Suppressor macrophage (primary cell): ENCODE measurements around the gene LRRC66.

Source experiments
- DNase-seq, 4 experiments: peaks; one replicate each; pipeline ENCODE4 v3.0.0-alpha.2; 2020 to 2022

The LRRC66 gene

GRCh38 chr4:52010986-52011385, 9.2 kb downstream of the LRRC66 start:
- DNase-seq = no peak

- no peak for DNase-seq
Measured at GRCh38 chr4:52006887-52007286, 13.3 kb downstream of the LRRC66 start.

DNA sequence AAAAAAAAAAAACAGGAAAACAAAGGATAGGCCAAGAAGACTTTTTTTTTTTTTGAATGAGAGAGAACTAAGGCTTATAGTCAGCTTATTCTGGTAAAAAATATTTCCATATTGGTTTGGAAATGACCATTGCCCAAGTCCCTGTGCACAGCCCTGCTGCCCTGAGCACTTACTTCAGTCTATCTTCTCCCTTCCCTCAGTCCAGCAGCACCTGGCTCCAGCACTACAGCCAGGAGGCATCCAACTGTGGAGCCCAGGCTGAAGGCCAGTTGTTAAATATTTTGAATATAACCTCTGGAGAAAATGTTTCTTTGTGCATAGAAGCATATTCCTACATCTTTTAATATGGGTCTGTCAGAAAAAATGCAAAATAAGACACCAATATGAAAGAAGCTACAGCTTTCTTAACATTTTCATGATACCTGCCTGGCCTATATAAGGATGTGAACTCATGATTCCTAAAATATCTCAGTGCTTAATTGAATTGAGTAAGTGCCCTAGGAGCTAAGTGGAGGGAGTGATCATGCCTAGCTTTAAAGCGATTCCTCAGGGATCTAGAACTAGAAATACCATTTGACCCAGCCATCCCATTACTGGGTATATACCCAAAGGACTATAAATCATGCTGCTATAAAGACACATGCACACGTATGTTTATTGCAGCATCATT, 14.4 kb downstream of the LRRC66 start:
- no peak for DNase-seq

DNA sequence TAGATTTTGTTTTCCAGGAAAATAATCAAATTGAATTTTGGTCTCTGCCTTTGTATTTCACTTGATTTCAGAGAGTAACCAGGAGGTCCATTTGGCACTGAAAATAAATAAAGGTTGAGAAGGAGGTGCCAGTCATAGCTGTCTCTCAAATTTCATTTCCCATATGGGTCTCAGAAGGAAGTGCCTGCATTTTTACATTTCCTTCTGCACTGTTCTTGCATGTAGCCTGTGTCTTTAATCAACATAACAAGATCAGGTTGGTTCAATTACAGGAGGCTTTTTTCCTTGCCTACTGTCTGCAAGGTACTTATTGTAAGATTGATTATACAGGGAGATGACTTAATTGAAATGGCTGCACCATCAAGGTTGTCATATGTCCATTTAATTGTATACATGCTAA, 15.7 kb downstream of the LRRC66 start:
- DNase-seq = no peak

GRCh38 chr4:52001616-52002015, 18.5 kb downstream of the LRRC66 start:
- no peak for DNase-seq

DNA sequence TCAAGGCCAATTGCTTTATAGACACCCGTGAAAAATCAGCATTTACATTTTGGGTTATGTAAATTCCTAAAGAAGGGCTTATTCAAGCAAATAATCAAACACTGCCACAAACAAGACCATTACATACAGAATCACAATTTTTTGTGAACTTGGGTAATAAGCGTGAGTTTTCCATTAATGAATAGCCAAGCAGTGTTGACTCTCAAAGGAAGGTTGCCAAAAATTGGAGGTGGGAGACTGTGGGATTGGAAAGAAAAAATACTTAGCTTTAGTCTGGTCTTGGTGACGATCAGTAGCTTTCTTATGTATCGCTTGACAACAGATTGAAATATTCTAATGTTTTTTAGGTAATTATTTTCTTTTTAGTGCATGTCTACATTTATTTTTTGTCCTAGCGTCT, 20.9 kb downstream of the LRRC66 start:
- no peak for DNase-seq

DNA sequence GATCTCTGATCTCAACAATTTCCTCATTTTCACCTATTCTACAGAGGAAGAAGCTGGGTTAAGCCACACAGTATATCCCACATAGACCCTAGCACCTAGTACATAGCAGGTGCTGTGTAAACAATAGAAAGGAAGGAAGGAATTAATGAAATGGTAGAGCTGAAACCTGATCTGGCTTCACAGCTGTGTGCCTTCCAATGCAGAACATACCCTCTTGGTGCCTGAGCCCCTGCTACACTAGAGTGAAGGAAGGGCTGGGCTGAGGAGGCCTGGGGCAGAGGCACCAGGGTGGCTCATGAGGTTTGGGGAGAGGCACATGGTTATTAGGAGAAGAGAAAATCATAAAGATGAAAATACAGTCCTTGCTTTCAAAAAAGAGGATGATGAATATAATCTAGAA, 21.3 kb downstream of the LRRC66 start:
- DNase-seq = no peak

- DNase-seq = no peak
Measured at GRCh38 chr4:51997647-51998046, 22.5 kb downstream of the LRRC66 start.

- DNase-seq = no peak
Measured at GRCh38 chr4:51995647-51996220, 24.4 kb downstream of the LRRC66 start.

DNA sequence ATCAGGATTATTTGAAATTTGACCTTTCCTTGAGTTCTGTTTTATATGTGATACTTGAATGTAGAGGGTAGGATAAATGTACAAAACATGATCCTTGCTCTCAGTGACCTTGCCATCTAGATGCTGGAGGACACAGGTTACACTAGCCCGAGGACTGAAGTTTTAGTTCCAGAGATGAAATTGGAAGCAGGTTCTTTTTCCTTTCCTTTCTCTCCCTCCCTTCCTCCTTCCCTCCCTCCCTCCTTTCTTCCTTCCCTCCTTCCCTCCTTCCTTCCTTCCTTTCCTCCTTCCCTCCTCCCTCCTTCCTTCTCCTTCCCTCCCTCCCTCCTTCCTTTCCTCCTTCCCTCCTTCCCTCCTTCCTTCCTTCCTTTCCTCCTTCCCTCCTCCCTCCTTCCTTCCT, 54.3 kb downstream of the LRRC66 start:
- no peak for DNase-seq

- DNase-seq = no peak
Measured at GRCh38 chr4:51963841-51964517, 56.2 kb downstream of the LRRC66 start.

DNA sequence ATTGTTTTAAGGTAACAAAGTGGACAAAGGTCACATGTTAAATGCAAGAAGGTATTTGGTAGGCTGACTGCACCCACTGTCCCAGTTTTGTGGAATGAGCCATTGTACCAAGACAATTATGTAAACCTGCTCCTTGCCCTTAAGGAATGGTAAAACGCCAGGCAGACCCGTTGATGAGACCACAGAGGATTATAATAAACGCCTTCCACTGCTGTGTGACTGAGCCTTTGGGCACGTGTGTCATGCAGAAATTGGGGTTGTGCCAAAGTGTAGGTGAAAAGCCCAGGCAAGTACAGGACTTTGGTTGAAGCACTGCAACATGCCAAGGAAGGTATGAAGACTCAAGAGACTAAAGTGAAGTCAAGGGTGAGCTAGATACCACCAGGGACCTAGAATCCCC, 59.7 kb downstream of the LRRC66 start:
- no peak for DNase-seq

- DNase-seq = no peak
Measured at GRCh38 chr4:51958199-51958968, 61.8 kb downstream of the LRRC66 start.
